GM19035 (cell line): ENCODE results near the gene CAND2.
"Not testable (repeated sequence)": the region's sequence is repeated elsewhere in the genome, so short reads cannot be mapped to it uniquely, and the experiment has no call there.

Experiments used
- ATAC-seq: cut with Tn5 transposase; IDR thresholded peaks from one replicate; pipeline ENCODE4 v1.9.1; 2021; ENCODE audit not compliant: unreplicated experiment

Gene CAND2

DNA sequence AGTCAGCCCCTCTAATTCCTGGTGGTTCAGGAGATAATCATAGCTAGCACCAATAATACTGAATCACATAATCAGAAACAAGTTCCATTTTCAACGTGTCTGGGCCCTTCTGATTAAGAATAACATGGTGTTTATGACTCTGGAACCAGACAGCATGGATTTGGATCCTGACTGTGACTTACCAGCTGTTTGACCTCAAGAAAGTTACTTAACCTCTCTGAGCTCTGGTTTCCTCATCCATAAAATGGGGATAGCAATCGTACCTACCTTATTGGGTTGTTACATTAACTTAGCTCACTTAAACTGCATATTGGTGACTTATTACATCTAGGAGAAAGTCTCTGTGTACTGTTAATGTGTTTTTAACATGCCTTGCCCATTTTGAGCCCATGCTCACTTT, 26.7 kb upstream of the CAND2 start:
- ATAC-seq, result no peak

DNA sequence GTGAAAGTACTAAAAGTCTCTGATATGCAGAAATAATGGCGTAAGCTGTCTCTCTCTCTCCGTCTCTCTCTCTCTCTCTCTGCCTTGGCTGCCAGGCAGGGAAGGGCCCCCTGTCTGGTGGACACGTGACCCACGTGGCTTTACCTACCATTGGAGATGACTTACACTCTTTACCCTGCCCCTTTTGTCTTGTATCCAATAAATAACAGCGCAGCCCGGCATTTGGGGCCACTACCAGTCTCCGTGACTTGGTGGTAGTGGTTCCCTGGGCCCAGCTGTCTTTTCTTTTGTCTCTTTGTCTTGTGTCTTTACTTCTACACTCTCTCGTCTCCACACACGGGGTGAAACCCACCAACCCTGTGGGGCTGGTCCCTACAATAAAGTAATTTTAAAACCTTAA, 25.2 kb upstream of the CAND2 start:
- ATAC-seq, result no peak

DNA sequence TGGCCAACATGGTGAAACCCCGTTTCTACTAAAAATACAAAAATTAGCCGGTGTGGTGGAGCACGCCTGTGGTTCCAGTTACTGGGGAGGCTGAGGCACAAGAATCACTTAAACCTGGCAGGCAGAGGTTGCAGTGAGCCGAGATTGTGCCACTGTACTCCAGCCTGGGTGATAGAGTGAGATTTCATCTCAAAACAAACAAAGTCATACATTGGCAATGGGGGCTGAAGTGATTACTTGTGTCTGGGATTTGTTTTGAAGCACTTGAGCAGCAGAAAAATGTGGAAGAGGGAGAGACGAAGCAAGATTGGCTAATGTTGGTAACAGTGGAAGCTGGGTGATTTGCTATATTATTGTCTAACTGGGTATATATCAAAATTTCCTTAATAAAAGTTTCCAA, 24.0 kb upstream of the CAND2 start:
- ATAC-seq, result no peak

GRCh38 chr3:12773030-12773709, 23.3 kb upstream of the CAND2 start:
- no peak for ATAC-seq

DNA sequence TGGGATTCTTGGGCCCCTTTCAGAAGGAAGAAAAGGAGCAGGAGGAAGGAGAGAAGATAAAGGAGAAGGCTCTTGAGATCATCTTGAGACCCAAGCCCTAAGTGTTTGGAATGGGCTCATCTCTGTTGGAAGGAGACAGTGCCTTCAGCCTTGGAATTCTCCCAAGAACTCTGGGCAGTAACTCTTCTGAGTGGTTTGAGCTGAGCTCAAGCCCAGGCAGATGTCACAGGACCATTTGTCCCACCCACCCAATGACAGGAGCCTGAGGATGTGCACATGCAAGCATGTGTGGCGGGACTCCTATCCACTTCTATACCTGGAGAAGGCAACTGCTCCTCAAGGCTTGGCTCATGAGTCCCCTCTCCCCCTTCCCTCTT, 22.8 kb upstream of the CAND2 start:
- ATAC-seq, result no peak

DNA sequence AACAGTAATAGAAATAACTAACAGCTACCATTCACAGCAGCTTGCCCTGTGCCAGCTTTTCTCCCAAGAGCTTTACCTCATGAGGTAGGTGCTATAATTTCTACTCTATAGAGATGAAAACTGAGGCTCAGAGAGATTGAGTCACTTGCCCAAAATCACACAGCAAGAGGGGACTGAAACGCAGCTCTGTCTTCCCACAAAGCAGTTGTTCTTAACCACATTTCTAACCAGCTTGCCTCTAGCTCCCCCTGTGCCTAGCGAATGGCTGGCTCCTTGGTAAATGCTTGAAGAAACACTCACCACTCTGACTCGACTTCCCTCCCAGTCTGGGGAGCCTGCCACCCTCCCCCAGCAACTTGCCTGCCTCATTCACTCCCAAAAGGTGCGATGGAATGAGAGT, 21.9 kb upstream of the CAND2 start:
- no peak for ATAC-seq

DNA sequence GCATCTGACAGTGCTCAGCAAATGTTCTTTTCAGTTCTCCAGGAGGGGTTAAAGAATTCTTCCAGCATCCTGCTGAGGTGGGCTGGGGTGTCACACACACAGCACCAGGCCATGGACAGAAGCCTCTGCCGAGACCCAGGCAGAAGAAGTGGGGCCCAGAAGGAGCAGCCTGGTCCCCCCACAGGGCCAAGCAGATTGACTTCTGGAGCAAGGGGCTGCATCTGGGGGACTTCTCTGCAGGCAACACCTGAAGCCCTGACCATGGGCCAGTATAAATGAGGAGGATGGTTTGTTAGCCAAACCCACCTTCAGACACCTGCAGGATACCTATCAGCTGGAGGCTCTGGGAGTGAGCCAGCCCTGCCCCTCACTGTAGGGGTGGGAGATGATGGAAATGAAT, 21.3 kb upstream of the CAND2 start:
- no peak for ATAC-seq

GRCh38 chr3:12775970-12776369, 20.5 kb upstream of the CAND2 start:
- not testable (repeated sequence) for ATAC-seq

GRCh38 chr3:12777171-12777570, 19.3 kb upstream of the CAND2 start:
- ATAC-seq, result no peak

DNA sequence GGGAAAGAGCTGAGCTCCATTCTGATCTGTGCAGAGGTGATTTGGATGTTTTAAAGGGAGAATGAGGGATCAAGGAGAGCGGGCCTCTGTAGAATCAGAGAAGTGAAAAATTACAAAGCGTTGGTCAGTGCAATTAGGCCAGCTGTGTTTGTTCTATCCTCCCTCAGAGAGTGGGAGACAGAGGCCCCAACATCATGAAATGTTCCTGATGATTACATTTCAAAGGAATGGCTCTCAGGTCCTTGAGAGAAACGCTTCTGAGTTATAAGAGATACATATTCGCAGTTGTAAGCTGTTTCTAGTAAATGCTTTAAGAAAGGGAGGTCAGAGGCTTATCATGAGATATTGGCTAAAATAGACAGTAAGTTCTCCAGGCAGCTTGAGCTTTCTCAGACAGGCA, 15.7 kb upstream of the CAND2 start:
- ATAC-seq, result no peak

- no peak for ATAC-seq
Measured at GRCh38 chr3:12782172-12782815, 14.2 kb upstream of the CAND2 start.

- ATAC-seq, result no peak
Measured at GRCh38 chr3:12785096-12785495, 11.4 kb upstream of the CAND2 start.

DNA sequence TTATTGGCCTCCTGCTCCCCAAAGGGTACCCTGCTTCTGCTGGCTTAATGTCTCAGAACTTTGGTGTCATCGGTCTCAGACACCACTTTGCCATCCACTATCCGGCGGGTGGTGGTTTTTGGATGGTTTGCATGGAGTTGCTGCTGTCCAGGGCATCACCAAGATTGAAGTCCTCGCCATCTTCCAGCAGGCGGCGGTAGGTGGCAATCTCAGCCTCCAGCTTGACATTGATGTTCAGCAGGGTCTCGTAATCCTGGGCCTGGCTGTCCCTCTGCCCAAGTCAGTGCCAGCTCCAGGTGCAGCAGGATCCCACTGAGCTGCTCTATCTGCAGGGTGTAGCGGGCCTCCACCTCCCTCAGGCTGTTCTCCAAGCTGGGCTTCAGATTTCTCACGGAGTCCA, 9.1 kb upstream of the CAND2 start:
- ATAC-seq, result not testable (repeated sequence)

GRCh38 chr3:12787967-12788690, 8.4 kb upstream of the CAND2 start:
- not testable (repeated sequence) for ATAC-seq

- ATAC-seq, result no peak
Measured at GRCh38 chr3:12791430-12791829, 5.0 kb upstream of the CAND2 start.

GRCh38 chr3:12793701-12794100, 2.8 kb upstream of the CAND2 start:
- ATAC-seq, result no peak

DNA sequence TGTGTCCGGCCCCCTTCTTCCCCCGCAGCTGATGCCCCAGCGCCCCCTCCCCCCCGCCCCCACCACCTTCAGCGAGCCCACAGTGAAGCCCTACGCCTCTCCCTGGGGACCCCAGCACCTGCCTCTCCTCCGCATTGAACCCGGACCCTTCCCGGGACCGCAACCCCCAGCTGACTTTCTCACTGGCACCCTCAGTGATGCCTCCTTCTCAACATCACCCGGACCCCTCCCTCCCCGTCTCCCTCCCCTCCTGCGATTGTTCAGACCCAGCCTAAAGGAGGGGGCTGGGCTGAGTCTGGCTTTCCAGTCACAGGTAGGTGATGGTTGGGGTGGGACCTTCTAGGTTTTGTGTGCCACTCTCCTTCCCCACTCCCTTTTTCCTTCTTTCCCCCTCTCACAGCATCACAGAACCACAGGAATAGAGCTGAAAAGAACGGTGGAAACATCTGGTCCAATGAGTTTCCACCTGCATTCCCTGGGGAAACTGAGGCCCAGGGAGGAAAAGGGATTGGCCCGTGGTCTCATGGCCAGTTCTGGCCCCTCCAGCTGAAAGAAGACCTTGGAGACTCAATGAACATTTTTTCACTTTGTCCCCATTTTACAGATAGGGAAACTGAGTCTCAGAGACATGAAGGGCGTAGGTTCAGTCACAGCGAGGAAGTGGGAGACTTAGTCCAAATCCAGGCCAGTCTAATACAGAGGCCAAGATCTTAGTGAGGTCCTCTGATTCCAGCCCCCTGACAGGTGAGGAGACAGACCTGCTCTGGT, 828 bp downstream of the CAND2 start:
- ATAC-seq, result no peak

DNA sequence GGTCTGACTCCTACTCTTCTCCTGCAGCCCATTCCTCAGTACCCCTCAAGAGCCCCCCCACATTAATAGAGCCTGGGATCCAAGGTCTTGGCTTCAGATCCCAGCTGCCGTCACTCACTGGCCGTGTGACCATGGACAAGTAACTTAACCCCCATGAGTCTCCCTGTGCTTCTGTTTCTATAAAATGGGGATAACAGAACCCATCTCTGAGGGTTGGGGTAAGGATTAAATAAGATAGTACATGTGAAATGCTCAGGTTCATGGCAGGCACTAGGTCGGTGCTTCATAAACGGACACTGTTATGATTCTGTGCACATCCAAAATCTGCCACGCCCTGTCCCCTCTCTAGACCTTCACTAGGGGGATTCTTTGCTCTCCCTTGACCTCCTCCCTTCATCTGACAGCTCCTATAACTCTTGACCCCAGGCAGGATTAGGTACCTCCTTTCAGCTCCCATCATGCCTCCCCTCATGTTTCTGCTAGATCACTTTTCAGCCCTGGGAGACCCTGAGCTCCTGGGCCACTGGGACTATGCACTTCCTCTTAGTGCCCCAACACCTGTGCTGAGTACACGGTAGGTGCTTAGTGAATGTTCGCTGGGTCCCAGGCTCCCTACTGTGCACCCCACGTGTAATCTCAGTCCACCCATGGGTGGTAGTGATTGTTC, 1.5 kb downstream of the CAND2 start:
- no peak for ATAC-seq

GRCh38 chr3:12798559-12799179, 2.2 kb downstream of the CAND2 start:
- no peak for ATAC-seq
